HepG2 (cell line): ENCODE results near the gene PGPEP1. TPM values are rescaled to one million over a fixed set of nuclear protein-coding genes. Genes with fewer than 3 reads are reported as not detected.

Experiments used
- ATAC-seq: fragments of 200-7000 bp; cut with Tn5 transposase; 3 replicates; pipeline ENCODE4 v1.9.1; 2020; ENCODE audit warnings: mild to moderate bottlenecking, moderate library complexity
- BruUV-seq: library from RNA; stranded (reverse); fragments of 400-500 nt; replicated peaks from 2 replicates; lab custom pipeline; 2021; lab: Mats Ljungman, UMichigan
- CTCF ChIA-PET: fragments of 300-600 bp; formaldehyde crosslinking; extraction: SDS; loops from one replicate; lab custom pipeline; 2021; ENCODE audit warnings: low total read pairs, inconsistent platforms, low intra/inter-chr PET ratio; lab: Yijun Ruan, JAX
- POLR2A ChIA-PET: fragments of 350-600 bp; sonication (Branson Sonifier 250); formaldehyde crosslinking; loops from one replicate; lab custom pipeline; 2020; ENCODE audit warnings: antibody characterized with exemption, inconsistent platforms; lab: Yijun Ruan, JAX
- DNase-seq: peaks from one replicate; pipeline ENCODE4 v3.0.0-alpha.2; 2015; ENCODE audit warnings: low spot score
- FAIRE-seq: peaks from 3 replicates; lab custom pipeline; 2011; peaks lifted over from hg19 to GRCh38; lab: Jason Lieb, UNC
- H2AFZ ChIP-seq: one replicate; pipeline ENCODE4 v1.6.1; 2011; ENCODE audit warnings: low read length, inconsistent platforms
- H3K27ac ChIP-seq: fragments of 300-600 bp; 3 replicates; pipeline ENCODE4 v1.8.0; 2011; ENCODE audit warnings: mixed run types, mild to moderate bottlenecking, mixed read lengths, low read length, inconsistent platforms; ENCODE audit not compliant: insufficient read depth; ENCODE audit errors: extremely low read length
- H3K27me3 ChIP-seq, 2 experiments: fragments of 200-600 bp in 1 of 2; 2 replicates in 1 of 2; 3 replicates in 1 of 2; pipeline versions ENCODE4 v1.6.0 to v1.8.0; 2011; ENCODE audit warnings: low read length in 2 of 2, mild to moderate bottlenecking in 2 of 2, moderate library complexity in 2 of 2, inconsistent platforms in 1 of 2; ENCODE audit not compliant: insufficient read depth in 2 of 2, control insufficient read depth in 1 of 2
- H3K36me3 ChIP-seq, 2 experiments: fragments of 200-600 bp in 1 of 2; replicated peaks in 1 of 2; 2 replicates in 1 of 2; 3 replicates in 1 of 2; pipeline versions ENCODE4 v1.5.1 to v1.8.0; 2011; ENCODE audit warnings: low read length in 2 of 2, inconsistent platforms in 1 of 2; ENCODE audit not compliant: insufficient read depth in 2 of 2, control insufficient read depth in 1 of 2
- H3K4me1 ChIP-seq: 2 replicates; pipeline ENCODE4 v1.5.1; 2012; ENCODE audit warnings: low read length, inconsistent platforms; ENCODE audit not compliant: insufficient read depth
- H3K4me2 ChIP-seq: 2 replicates; pipeline ENCODE4 v1.6.0; 2011; ENCODE audit warnings: low read depth, low read length, inconsistent platforms
- H3K4me3 ChIP-seq, 3 experiments: fragments of 200-600 bp in 1 of 3; sonication (generic), shearing (Covaris generic) in 1 of 3; replicated peaks in 1 of 3; 2 replicates each; pipeline ENCODE4 v1.5.1; 2011 to 2016; ENCODE audit warnings: low read length in 3 of 3, inconsistent platforms in 2 of 3, low read depth in 2 of 3, mild to moderate bottlenecking in 2 of 3, control low read depth in 1 of 3, mixed read lengths in 1 of 3; ENCODE audit not compliant: insufficient read depth in 1 of 3
- H3K79me2 ChIP-seq: one replicate; pipeline ENCODE4 v1.6.1; 2011; ENCODE audit warnings: low read length, inconsistent platforms; ENCODE audit not compliant: insufficient read depth
- H3K9ac ChIP-seq: 2 replicates; pipeline ENCODE4 v1.6.0; 2011; ENCODE audit warnings: mild to moderate bottlenecking, low read depth, low read length, inconsistent platforms; ENCODE audit not compliant: insufficient read depth
- H3K9me3 ChIP-seq: 2 replicates; pipeline ENCODE4 v1.5.1; 2012; ENCODE audit warnings: mild to moderate bottlenecking, low read length
- H4K20me1 ChIP-seq: 2 replicates; pipeline ENCODE4 v1.6.0; 2011; ENCODE audit warnings: inconsistent platforms, mild to moderate bottlenecking, low read length, moderate library complexity; ENCODE audit not compliant: insufficient read depth
- CCDC6 ChIP-seq: sonication (generic); formaldehyde crosslinking; IDR thresholded peaks from 2 replicates; pipeline ENCODE4 v1.8.1; 2022; ENCODE audit warnings: mild to moderate bottlenecking, missing genetic modification reagents, moderate library complexity
- FOXC1 ChIP-seq: sonication (generic); formaldehyde crosslinking; IDR thresholded peaks from 2 replicates; pipeline ENCODE4 v1.8.0; 2022; ENCODE audit warnings: mild to moderate bottlenecking, missing genetic modification reagents, borderline replicate concordance
- MAFK ChIP-seq, 2 experiments: IDR thresholded peaks in 1 of 2; conservative IDR thresholded peaks in 1 of 2; 2 replicates each; pipeline ENCODE4 v1.6.1; 2011; ENCODE audit warnings: improper control_type of control experiment in 2 of 2, low read length in 2 of 2
- POLR2A ChIP-seq, 2 experiments: IDR thresholded peaks; 2 replicates each; pipeline ENCODE4 v1.6.1; 2011; ENCODE audit warnings: low read depth in 2 of 2, low read length in 2 of 2, mild to moderate bottlenecking in 1 of 2, moderate library complexity in 1 of 2; ENCODE audit not compliant: insufficient read depth in 1 of 2
- RFXANK ChIP-seq: IDR thresholded peaks from 2 replicates; pipeline ENCODE4 v1.6.1; 2016
- SIN3A ChIP-seq: IDR thresholded peaks from 2 replicates; pipeline ENCODE4 v1.6.1; 2011; ENCODE audit warnings: low read depth, mild to moderate bottlenecking, control low read depth, low read length, borderline replicate concordance
- SIX4 ChIP-seq: sonication (generic); formaldehyde crosslinking; IDR thresholded peaks from 2 replicates; pipeline ENCODE4 v1.4.0; 2020; ENCODE audit warnings: missing genetic modification reagents
- TCF7L2 ChIP-seq: IDR thresholded peaks from 2 replicates; pipeline ENCODE4 v1.6.1; 2011; ENCODE audit warnings: mild to moderate bottlenecking, low read depth, low read length, moderate library complexity
- ZFAT ChIP-seq: sonication (generic); formaldehyde crosslinking; conservative IDR thresholded peaks from 2 replicates; pipeline ENCODE4 v1.8.1; 2023; ENCODE audit warnings: missing genetic modification reagents, inconsistent platforms
- ZFP36 ChIP-seq: fragments of 150-350 bp; IDR thresholded peaks from 2 replicates; pipeline ENCODE4 v1.6.1; 2018; ENCODE audit warnings: borderline replicate concordance, low read length, low read depth; ENCODE audit not compliant: partially characterized antibody
- ZNF24 ChIP-seq: fragments of 450-650 bp; IDR thresholded peaks from 2 replicates; pipeline ENCODE4 v1.6.1; 2017; ENCODE audit warnings: antibody characterized with exemption, mild to moderate bottlenecking
- ZNF251 ChIP-seq: sonication (generic); formaldehyde crosslinking; IDR thresholded peaks from 2 replicates; pipeline ENCODE4 v1.9.0; 2021; ENCODE audit warnings: mild to moderate bottlenecking, missing genetic modification reagents
- ZNF274 ChIP-seq: sonication (generic); formaldehyde crosslinking; IDR thresholded peaks from 2 replicates; pipeline ENCODE4 v1.5.1; 2020; ENCODE audit warnings: mild to moderate bottlenecking, missing genetic modification reagents
- WGBS: methylation state at CpG from one replicate; pipeline ENCODE4 v1.1.6; 2017; ENCODE audit warnings: low lambda C conversion rate; 5-methylcytosine and 5-hydroxymethylcytosine counted together
- in situ Hi-C: cut with HindIII; loops from 2 replicates; pipeline ENCODE4 v1.10.0; 2017; ENCODE audit warnings: low pct_unique_long_range_greater_than_20kb; ENCODE audit not compliant: extremely low pct_ligation_motif_present
- intact Hi-C: fragments of 100-400 bp; cut with micrococcal nuclease; formaldehyde crosslinking; loops from one replicate; pipeline ENCODE4 v1.10.0; 2022; ENCODE audit not compliant: unreplicated experiment
- polyA plus RNA-seq, 8 experiments: library from polyadenylated mRNA; depleted of rRNA in 3 of 8; stranded (reverse) in 7 of 8; unstranded in 1 of 8; fragments of >200 nt; fragmentation: Illumina TruSeq in 4 of 8; extraction: Trizol in 4 of 8; gene quantifications; 2 replicates each; pipeline versions ENCODE4 v1.2.1 to v1.2.3, GENCODE V29; 2011 to 2016; ENCODE audit warnings: low read depth in 4 of 8, missing spikeins in 1 of 8, mixed read lengths in 1 of 8; ENCODE audit not compliant: insufficient read depth in 1 of 8
- total RNA-seq, 5 experiments: library from RNA; depleted of rRNA; stranded (reverse); fragments of >200 nt; fragmentation: Illumina TruSeq; extraction: Trizol; gene quantifications; 2 replicates each; pipeline ENCODE4 v1.2.3, GENCODE V29; 2016; ENCODE audit warnings: low read depth in 1 of 5
- TF ChIP-seq, protein P1 (sequence below), 2 experiments: sonication (generic) in 1 of 2; formaldehyde crosslinking in 1 of 2; IDR thresholded peaks; 2 replicates each; pipeline versions ENCODE4 v1.4.0 to v1.6.1; 2016 to 2020; ENCODE audit warnings: borderline replicate concordance in 1 of 2, low read depth in 1 of 2, mild to moderate bottlenecking in 1 of 2, missing genetic modification reagents in 1 of 2
- TF ChIP-seq, protein P2 (sequence below): sonication (generic); formaldehyde crosslinking; IDR thresholded peaks from 2 replicates; pipeline ENCODE4 v1.5.1; 2020; ENCODE audit warnings: missing genetic modification reagents, mild to moderate bottlenecking, borderline replicate concordance
- TF ChIP-seq, protein P3 (sequence below): sonication (generic); formaldehyde crosslinking; IDR thresholded peaks from 2 replicates; pipeline ENCODE4 v1.4.0; 2020; ENCODE audit warnings: missing genetic modification reagents; ENCODE audit errors: not compliant biosample characterization

Gene PGPEP1
- total and polyA plus RNA-seq, 2 of the 13 experiments (the other 11 are each of a cell fraction or from before 2014, with no cell fraction given): 53.1 to 56.6 TPM

DNA sequence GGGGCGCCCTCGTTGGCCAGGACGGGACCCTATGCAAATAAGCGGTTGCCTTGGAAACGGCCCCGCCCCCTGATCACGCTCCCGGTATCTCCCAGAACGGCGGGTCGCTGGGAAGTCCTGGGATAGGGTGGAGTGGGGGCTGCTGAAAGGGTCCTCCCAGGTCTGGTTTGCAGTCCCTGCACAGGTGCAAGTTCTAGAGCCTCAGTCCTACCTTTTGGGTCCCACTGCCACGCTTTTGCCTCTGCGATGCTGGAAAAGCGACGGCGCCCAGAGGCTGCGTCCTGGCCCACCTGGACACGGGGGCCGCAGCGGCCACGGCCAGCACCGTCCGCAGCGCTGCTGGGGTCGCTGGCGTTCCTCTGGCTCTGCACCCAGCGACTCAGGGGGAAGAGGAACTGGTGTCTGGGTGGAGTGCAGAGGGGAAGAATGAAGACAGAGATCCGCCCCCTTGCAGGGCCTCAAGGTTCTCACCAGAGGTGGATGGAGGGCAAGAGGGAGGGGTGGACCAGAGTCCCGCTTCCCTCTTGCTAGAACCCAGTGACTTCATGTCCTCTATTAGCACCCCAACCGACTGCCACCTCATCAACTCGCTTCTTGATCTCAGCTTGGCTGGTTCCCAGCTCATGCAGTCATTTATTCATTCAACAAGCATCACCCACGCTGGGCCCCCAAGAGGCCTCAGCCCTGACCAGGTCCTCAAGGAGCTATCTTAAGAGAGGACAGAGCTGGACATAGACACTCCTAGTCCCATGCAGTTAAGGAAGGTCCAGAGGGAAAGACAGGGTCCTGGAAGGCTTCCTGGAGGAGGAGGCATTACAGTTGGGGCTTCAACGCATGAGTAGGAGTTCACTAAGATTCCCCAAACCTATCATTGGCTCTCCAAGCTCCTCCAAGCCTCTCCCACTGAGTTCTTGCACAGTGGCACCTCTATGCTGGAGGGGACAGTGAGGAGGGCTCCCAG is 57.1 kb downstream of the PGPEP1 start, which contains the start of gene LRRC25 (continued):
- TF ChIP-seq ZFP36 (peak; percentile 75), ZNF24 (no peak), TCF7L2 (no peak)

DNA sequence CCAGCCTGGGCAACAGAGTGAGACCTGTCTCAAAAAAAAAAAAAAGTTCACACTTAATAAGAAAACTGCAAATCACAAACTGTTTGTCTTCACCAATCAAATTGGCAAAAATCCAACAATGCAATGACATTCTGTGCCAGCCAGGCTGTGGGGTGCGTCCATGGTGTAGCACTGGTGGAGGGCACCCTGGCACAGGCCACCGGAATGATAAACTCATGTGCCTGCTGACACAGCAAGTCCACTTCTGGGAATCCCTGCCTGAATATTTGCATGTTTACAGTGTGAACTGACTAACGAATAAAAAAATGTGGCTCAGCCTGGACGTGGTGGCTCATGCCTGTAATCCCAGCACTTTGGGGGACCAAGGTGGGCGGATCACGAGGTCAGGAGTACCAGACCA is 58.6 kb downstream of the PGPEP1 start:
- FAIRE-seq: no peak
- Histone ChIP-seq H3K27me3 (peaks cover 0 to 17% of the 10 kb centered on the region in 2 experiments; a peak in 4 of 5 replicates), H3K36me3 (no peaks in the 10 kb centered on the region), H3K4me2 (no peak overlapping the region), H3K27ac (no peak overlapping the region), H3K4me1 (peaks cover 62% of the 10 kb centered on the region), H3K79me2 (no peaks in the 10 kb centered on the region), H3K9me3 (no peaks in the 10 kb centered on the region), H3K4me3 (no peak overlapping the region), H4K20me1 (no peaks in the 10 kb centered on the region), H3K9ac (no peak overlapping the region), H2AFZ (no peak overlapping the region)
- POLR2A ChIA-PET: no interaction called here
- 18% methylated on average over 2 of the region's 6 CpGs for WGBS
- ATAC-seq: no peak
- in situ Hi-C loops: no loop called here
- CTCF ChIA-PET: no interaction called here
- no TSS peak for BruUV-seq
- no peak for DNase-seq
- intact Hi-C loops: no loop called here
- TF ChIP-seq CCDC6 (CRISPR knock-in tag) (no peak), MAFK (conservative IDR thresholded peaks at IDR 0.05 in 1 of 2, IDR thresholded peaks at IDR 0.05 in 1 of 2; ENCODE audit: low read length in 2 of 2) (peak; percentile 57 to 59), SIN3A (no peak), ZFAT (CRISPR knock-in tag) (no peak), ZNF251 (no peak), SIX4 (no peak), RFXANK (CRISPR knock-in tag) (no peak), ZNF274 (CRISPR knock-in tag) (no peak), FOXC1 (no peak), POLR2A (IDR thresholded peaks at IDR 0.05; ENCODE audit: insufficient read depth in 1 of 2, low read depth in 2 of 2, low read length in 2 of 2) (no peak)
- TF ChIP-seq, protein P1, sequence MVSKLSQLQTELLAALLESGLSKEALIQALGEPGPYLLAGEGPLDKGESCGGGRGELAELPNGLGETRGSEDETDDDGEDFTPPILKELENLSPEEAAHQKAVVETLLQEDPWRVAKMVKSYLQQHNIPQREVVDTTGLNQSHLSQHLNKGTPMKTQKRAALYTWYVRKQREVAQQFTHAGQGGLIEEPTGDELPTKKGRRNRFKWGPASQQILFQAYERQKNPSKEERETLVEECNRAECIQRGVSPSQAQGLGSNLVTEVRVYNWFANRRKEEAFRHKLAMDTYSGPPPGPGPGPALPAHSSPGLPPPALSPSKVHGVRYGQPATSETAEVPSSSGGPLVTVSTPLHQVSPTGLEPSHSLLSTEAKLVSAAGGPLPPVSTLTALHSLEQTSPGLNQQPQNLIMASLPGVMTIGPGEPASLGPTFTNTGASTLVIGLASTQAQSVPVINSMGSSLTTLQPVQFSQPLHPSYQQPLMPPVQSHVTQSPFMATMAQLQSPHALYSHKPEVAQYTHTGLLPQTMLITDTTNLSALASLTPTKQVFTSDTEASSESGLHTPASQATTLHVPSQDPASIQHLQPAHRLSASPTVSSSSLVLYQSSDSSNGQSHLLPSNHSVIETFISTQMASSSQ (IDR thresholded peaks at IDR 0.05; ENCODE audit: low read depth): no peak
- TF ChIP-seq, protein P1 (CRISPR knock-in tag; IDR thresholded peaks at IDR 0.05; ENCODE audit: borderline replicate concordance): no peak
- TF ChIP-seq, protein P2, sequence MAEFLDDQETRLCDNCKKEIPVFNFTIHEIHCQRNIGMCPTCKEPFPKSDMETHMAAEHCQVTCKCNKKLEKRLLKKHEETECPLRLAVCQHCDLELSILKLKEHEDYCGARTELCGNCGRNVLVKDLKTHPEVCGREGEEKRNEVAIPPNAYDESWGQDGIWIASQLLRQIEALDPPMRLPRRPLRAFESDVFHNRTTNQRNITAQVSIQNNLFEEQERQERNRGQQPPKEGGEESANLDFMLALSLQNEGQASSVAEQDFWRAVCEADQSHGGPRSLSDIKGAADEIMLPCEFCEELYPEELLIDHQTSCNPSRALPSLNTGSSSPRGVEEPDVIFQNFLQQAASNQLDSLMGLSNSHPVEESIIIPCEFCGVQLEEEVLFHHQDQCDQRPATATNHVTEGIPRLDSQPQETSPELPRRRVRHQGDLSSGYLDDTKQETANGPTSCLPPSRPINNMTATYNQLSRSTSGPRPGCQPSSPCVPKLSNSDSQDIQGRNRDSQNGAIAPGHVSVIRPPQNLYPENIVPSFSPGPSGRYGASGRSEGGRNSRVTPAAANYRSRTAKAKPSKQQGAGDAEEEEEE (CRISPR knock-in tag): no peak
- TF ChIP-seq, protein P3, sequence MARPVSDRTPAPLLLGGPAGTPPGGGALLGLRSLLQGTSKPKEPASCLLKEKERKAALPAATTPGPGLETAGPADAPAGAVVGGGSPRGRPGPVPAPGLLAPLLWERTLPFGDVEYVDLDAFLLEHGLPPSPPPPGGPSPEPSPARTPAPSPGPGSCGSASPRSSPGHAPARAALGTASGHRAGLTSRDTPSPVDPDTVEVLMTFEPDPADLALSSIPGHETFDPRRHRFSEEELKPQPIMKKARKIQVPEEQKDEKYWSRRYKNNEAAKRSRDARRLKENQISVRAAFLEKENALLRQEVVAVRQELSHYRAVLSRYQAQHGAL (CRISPR knock-in tag): no peak
